GM10847 (cell line): ENCODE data around the gene LRRC10B.

ENCODE experiments used
- POLR2A ChIP-seq: IDR thresholded peaks from 2 replicates; pipeline ENCODE4 v1.6.1; 2011; ENCODE audit not compliant: insufficient read length; ENCODE audit errors: extremely low read depth

Gene LRRC10B

DNA sequence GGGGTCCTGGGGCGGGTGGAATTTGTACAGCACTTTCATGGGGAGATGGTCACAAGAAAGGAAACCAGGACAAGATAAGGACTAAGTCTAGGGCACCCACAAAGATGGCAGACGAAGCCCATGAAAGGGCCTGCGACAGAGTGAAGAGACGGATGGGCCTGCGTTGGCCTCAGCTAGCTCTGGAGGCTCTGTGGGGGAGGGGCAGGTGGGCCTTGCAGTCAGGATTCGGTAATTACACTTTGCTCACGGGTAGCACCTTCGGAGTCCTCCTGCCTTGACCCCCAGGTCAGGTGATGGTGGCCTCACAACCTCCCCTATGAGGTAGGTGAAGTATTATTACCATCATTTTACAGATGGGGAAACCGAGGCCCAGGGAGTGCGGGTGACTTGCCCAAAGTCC, 7.1 kb downstream of the LRRC10B start:
- no peak for TF ChIP-seq POLR2A

- no peak for TF ChIP-seq POLR2A
Measured at GRCh38 chr11:61516191-61516590, 7.6 kb downstream of the LRRC10B start.

DNA sequence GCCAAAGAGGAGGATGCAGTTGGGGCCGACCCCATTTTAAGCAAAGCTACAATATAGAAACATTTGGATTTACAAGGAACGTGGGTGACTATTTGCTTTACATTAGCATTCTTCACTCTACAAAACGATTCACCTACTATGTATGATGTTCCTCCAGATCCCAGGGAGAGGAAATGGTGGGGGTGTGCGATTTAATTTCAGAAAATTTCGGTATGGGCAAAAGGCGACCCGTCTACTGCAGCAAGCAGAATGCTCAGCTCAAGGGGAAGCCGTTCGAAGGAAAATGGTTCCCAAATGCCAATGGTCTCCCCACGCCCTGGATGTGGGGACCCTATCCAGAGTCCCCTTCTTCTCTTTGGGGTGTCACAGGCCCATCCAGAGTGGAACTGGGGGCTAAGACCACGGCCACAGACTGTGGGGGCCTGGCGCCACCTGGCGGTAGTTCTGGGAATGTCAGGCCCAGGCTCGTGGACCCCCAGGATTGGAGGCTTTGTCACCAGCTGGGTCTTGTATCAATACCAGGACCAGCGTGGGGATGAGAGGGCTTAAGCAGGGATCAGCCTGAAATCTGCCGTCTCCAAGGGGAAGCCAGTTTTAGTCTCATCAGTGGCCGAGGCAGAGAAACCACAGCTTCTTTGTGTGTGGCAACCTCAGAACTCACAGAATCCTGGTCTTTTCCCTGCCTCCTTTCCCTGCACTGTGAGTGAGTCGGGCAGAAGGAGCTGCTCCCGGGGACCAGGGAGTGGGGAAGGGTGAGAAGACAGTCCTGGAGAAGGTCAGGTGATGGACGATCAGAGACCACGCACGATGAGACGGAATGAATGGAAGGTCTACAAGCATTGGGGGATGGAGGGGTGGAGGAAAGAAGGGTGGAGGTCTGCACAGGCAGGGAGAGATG, 8.4 kb downstream of the LRRC10B start:
- TF ChIP-seq POLR2A: no peak

DNA sequence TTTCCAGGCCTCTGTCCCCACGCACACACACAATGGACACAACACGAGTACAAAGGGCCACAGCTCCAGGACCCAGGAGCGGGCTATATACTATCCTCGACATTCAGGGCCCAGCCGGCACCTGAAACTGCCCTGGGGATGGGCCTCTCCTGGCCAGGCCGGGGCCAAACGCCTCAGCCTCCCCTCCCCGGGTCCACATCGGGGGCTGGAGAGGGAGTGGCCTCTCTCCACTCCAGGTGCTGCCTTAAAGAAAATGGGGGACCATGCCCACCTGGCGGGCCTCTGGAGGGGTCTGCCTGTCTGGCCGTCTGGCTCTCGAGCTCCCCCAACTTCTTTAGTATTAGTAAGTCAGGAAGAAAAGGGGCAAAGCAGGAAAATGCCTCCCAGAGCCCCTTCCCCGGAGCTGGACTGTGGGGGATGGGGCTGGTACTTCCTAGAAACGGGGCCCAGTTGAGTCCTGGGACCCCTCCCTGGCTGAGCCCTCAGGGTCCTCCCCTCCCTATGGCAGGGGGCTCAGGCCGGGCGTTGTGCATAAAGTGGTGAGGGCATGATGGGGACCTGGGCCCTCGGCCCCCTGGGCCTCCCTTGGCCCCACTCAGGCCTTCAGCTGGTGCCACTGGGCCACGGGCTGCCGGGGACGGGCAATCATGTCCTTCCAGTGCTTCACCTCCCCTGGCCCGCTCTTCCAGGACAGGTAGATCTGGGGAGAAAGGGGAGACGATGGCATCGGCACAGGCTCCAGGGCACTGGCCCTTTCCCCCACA, 9.7 kb downstream of the LRRC10B start:
- no peak for TF ChIP-seq POLR2A

DNA sequence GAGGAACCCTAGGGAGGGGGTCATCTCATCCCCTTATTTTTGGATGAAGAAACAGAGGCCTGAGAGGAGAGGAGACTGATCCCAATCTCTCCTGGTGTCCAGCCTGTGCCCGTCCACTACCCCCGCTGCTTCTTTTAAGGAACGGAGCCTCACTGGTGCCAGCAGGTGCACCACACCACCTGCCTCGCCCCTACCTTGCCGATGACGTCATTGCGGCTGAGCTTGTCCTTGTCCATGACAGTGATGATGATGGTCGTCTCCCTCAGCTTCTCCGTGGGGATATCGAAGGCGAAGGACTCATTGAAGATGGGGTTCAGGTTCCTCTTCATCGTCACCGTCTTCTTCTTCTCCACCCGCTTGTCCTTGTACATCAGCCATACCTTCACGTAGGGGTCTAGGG, 14.3 kb downstream of the LRRC10B start:
- no peak for TF ChIP-seq POLR2A

GRCh38 chr11:61524446-61524845, 15.9 kb downstream of the LRRC10B start:
- no peak for TF ChIP-seq POLR2A

- TF ChIP-seq POLR2A: no peak
Measured at GRCh38 chr11:61524963-61525587, 16.5 kb downstream of the LRRC10B start.

- no peak for TF ChIP-seq POLR2A
Measured at GRCh38 chr11:61526229-61526628, 17.7 kb downstream of the LRRC10B start.

- TF ChIP-seq POLR2A: no peak
Measured at GRCh38 chr11:61526956-61527731, 18.6 kb downstream of the LRRC10B start.

GRCh38 chr11:61528114-61528513, 19.6 kb downstream of the LRRC10B start:
- no peak for TF ChIP-seq POLR2A

- TF ChIP-seq POLR2A: no peak
Measured at GRCh38 chr11:61529537-61530225, 21.1 kb downstream of the LRRC10B start.

DNA sequence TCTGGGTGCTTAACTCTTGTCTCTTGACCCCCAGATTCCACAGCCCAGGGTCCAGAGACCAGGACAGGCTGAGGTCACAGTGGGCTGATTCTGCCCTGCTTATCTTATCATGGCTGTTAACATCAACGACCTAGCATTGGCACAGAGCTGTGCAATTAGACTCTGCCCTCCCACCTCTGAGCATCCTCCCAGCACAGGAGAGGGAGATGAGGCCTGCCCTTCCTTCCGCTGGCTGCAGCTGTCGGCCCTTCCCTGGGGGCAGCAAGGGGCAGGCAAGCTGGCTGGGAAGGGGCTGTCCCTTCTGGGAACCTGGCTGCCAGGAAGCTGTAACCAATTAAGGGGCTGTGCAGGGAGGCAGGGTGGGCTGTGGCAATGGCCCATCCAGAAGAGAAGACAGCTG, 22.5 kb downstream of the LRRC10B start:
- no peak for TF ChIP-seq POLR2A

GRCh38 chr11:61532134-61533038, 23.8 kb downstream of the LRRC10B start:
- TF ChIP-seq POLR2A: no peak

- no peak for TF ChIP-seq POLR2A
Measured at GRCh38 chr11:61533039-61533375, 24.5 kb downstream of the LRRC10B start.

DNA sequence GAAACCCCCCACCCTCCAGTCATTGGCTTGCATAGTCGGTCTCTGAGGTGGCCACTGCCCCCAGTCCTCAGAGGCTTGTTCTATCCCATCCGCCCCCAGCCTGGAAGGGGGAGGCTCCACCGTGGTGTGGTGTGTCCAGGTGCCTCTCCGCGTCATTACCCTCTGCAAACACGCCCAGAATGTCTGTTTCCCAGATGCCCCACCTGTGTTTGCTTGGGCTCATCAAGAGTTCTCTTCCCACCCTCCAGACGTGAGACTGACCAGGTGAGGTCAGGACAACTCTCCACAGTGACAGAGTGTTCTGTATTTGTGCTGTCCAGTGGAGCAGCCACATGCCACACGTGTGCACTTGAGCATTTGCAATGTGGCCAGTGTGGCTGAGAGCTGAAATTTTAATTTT, 24.9 kb downstream of the LRRC10B start:
- no peak for TF ChIP-seq POLR2A
